ENCODE measurements around the gene CAMK2D.
"Not testable (repeated sequence)": the region's sequence is repeated elsewhere in the genome, so short reads cannot be mapped to it uniquely, and the experiment has no call there.

Gene CAMK2D

GRCh38 chr4:113727802-113728201, 33.7 kb downstream of the CAMK2D start:
- DNase-seq, result no peak

DNA sequence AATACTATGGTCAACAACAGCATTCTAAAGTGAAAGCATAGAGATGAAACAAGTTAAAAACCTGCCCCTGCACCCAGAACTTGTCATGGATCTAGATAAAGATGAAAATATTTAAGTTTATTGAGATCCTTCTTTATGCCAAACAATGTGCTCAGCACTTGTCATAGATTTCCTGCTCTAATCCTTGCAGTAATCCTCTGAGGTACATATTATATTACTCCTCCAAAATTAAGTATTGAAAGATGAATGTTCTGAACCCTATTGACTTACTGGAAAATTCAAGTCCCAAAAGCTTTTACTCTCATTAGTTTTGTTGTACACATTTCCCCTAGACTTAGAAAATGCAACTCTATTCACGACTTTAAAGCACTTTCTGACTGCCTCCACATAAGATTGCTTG, 35.6 kb downstream of the CAMK2D start:
- DNase-seq, result no peak

GRCh38 chr4:113718252-113718651, 43.3 kb downstream of the CAMK2D start:
- DNase-seq, result no peak

GRCh38 chr4:113711883-113712662, 49.5 kb downstream of the CAMK2D start:
- DNase-seq, result no peak

- DNase-seq, result no peak
Observed at GRCh38 chr4:113708250-113708649, 53.3 kb downstream of the CAMK2D start.

- DNase-seq, result no peak
Observed at GRCh38 chr4:113707048-113707447, 54.5 kb downstream of the CAMK2D start.

DNA sequence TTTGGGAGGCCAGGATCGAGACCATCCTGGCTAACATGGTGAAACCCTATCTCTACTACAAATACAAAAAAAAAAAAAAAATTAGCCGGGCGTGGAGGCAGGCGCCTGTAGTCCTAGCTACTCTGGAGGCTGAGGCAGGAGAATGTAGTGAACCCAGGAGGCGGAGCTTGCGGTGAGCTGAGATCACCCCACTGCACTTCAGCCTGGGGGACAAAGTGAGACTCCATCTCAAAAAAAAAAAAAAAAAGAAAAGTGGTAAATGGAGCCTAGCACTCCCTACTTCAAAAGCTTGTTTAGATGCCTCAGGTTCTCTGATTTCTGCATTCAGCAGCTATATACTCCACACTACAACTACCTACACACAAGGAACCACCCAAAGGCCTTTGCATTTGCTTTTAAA, 56.4 kb downstream of the CAMK2D start:
- not testable (repeated sequence) for DNase-seq

- not testable (repeated sequence) for DNase-seq
Observed at GRCh38 chr4:113702596-113702995, 58.9 kb downstream of the CAMK2D start.

DNA sequence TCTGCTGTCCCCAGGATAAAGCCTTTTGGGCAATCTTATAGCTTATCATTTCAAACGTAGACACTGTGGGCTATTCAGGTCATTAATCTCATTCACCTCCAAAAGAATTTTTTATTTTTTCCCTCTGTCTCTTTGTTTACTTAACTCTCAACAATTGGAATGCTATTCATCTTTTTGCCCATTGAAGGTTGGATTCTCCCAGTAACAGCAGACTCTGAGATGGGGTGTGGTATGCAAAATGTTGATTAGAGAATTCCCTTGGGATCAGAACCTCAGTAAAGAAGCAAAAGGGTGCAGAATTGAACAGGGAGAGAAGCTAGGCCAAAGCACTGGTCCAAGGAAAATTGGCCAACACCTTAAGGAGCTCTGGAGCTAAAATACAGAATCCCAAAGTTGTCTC, 60.4 kb downstream of the CAMK2D start:
- no peak for DNase-seq

- no peak for DNase-seq
Observed at GRCh38 chr4:113700602-113701150, 60.9 kb downstream of the CAMK2D start.

- DNase-seq, result no peak
Observed at GRCh38 chr4:113699772-113700171, 61.8 kb downstream of the CAMK2D start.

DNA sequence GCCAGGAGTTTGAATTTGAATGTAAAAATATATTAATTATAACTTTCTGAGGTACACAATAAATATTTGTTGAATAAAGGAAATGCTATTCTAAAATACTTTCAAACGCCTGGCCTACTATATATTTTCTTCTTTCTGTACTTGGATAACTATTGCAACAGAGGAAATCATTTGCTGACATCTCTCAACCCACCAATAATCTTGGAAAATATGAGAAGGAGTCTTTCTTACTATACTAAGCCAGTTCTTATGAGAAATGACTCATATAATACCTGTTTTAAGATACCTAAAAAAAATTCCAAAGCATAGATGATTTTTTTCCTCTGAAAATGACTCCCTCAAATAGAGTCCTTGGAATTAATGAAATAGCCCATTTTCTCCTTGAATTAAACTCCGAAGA, 64.1 kb downstream of the CAMK2D start:
- DNase-seq, result no peak

GRCh38 chr4:113695328-113696169, 66.0 kb downstream of the CAMK2D start:
- no peak for DNase-seq

GRCh38 chr4:113694008-113694407, 67.5 kb downstream of the CAMK2D start:
- DNase-seq, result no peak

- DNase-seq, result no peak
Observed at GRCh38 chr4:113692809-113693411, 68.6 kb downstream of the CAMK2D start.

DNA sequence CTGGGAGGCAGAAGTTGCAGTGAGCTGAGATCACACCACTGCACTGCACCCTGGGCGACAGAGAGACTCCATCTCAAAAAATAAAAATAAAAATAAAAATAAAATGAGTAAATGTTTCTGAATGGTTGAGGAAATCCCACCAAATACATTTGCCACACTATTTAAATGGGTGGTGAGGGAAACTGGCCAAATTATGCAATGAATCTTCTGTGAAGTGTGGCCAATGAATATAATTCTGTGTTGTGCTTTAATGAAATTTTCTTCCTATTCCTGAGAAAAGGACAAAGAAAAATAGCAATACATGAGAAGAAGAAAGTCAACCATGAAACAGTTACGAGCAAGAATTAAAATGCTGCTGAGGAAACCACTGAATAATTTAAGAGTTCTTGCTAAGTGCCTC, 69.9 kb downstream of the CAMK2D start:
- DNase-seq, result no peak

DNA sequence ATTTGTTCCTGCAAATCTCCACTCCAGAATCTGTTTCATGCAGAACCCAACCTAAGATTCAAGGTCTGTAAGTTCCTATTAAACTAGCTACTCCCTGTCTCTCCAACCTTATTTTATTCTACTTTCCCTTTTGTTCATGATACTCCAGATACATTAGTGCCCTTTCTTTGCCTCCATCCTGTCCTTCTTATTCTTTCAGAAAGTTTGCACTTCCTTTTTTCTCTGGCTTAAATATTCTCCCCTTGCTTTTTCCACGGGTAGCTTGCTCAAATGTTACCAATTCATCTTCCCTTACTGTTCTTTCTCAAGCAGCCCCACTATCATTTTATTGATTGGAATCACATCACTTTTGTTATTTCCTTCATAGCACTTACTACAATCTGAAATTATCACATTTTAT, 72.1 kb downstream of the CAMK2D start:
- no peak for DNase-seq

GRCh38 chr4:113687067-113687718, 74.3 kb downstream of the CAMK2D start:
- no peak for DNase-seq

DNA sequence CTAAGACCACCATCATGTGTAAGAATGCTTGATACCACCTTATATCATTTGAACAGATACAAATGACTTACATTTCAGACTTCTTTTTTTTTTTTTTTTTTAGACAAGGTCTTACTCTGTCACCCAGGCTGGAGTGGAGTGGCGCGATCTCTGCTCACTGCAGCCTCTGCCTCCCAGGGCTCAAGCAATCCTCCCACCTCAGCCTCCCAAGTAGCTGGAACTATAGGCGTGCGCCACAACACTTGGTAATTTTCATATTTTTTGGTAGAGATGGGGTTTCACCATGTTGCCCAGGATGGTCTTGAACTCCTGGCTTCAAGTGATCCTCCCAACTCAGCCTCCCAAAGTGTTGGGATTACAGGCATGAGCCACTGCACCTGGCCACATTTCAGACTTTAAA, 76.4 kb downstream of the CAMK2D start:
- not testable (repeated sequence) for DNase-seq

- no peak for DNase-seq
Observed at GRCh38 chr4:113684534-113685091, 76.9 kb downstream of the CAMK2D start.

GRCh38 chr4:113682730-113683537, 78.6 kb downstream of the CAMK2D start:
- peak; percentile 2 for DNase-seq

DNA sequence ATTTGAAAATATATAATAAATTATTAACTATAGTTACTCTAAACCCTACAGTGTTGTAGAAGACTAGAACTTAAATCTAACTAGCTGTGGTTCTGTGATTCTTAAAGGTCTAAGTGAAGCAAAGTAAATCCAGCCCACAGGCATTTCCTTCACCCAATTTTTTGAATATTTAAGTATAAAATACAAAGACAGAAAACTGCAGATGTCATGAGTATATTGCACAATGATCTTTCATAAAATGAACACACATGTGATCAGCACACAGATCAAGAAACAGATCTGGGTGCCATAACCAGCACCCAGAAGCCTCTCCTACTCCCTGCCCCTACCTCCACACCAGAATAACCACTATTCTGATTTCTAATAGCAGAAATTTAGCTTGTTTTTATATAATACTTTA, 82.9 kb downstream of the CAMK2D start:
- no peak for DNase-seq

Data from NCI-H2107 (cell line).